OCI-LY3 (cell line): ENCODE measurements around the gene COG2.
"Not testable (repeated sequence)": the region's sequence is repeated elsewhere in the genome, so short reads cannot be mapped to it uniquely, and the experiment has no call there.

Experiments
- H2AFZ ChIP-seq: fragments of 200-600, 300-600 bp; shearing (Covaris generic); 2 replicates; pipeline ENCODE4 v1.6.0; 2014; ENCODE audit warnings: antibody characterized with exemption, low read depth, low read length
- H3K27ac ChIP-seq: fragments of 200-600, 300-600 bp; sonication (generic); 2 replicates; pipeline ENCODE4 v1.5.1; 2014; ENCODE audit warnings: mild to moderate bottlenecking, low read length, moderate library complexity, mixed read lengths
- H3K27me3 ChIP-seq: fragments of 200-600, 300-600 bp; sonication (generic); 2 replicates; pipeline ENCODE4 v1.6.1; 2014; ENCODE audit warnings: low read depth, low read length, mixed read lengths
- H3K36me3 ChIP-seq: fragments of 200-600, 300-600 bp; sonication (generic); replicated peaks from 2 replicates; pipeline ENCODE3; 2014; ENCODE audit warnings: low read depth, low read length, mixed read lengths
- H3K4me1 ChIP-seq: fragments of 300-600, 200-600 bp; sonication (generic); 2 replicates; pipeline ENCODE4 v1.6.1; 2014; ENCODE audit warnings: low read length, mixed read lengths
- H3K4me2 ChIP-seq: fragments of 200-600, 300-600 bp; sonication (generic); 2 replicates; pipeline ENCODE4 v1.6.1; 2014; ENCODE audit warnings: low read length, mixed read lengths
- H3K4me3 ChIP-seq: fragments of 300-600, 200-600 bp; sonication (generic); 2 replicates; pipeline ENCODE4 v1.5.1; 2014; ENCODE audit warnings: antibody characterized with exemption, mild to moderate bottlenecking, low read length, moderate library complexity
- H3K79me2 ChIP-seq: fragments of 300-600, 200-600 bp; shearing (Covaris generic); 2 replicates; pipeline ENCODE4 v1.6.1; 2014; ENCODE audit warnings: mild to moderate bottlenecking, low read length, mixed read lengths
- H3K9ac ChIP-seq: fragments of 300-600, 200-600 bp; shearing (Covaris generic); 2 replicates; pipeline ENCODE4 v1.6.0; 2014; ENCODE audit warnings: mild to moderate bottlenecking, low read length, moderate library complexity
- H3K9me3 ChIP-seq: fragments of 200-600, 300-600 bp; shearing (Covaris generic); 2 replicates; pipeline ENCODE4 v1.6.1; 2014; ENCODE audit warnings: low read length, mixed read lengths; ENCODE audit not compliant: insufficient read depth
- H4K20me1 ChIP-seq: fragments of 200-600, 300-600 bp; sonication (generic); 2 replicates; pipeline ENCODE4 v1.6.1; 2016; ENCODE audit warnings: low read length, mixed read lengths; ENCODE audit not compliant: insufficient read depth
- EZH2phosphoT487 ChIP-seq: fragments of 200-600 bp; shearing (Covaris generic); IDR thresholded peaks from 2 replicates; pipeline ENCODE4 v1.6.1; 2018; ENCODE audit warnings: antibody characterized with exemption, mixed run types, low read depth
- TF ChIP-seq, protein P1 (sequence below): fragments of 200-600, 300-600 bp; sonication (generic); IDR thresholded peaks from 2 replicates; pipeline ENCODE4 v1.5.1; 2014; ENCODE audit warnings: antibody characterized with exemption, low read length, low read depth

The COG2 gene

GRCh38 chr1:230647321-230647720, 5.0 kb downstream of the COG2 start:
- H3K9me3 ChIP-seq, result no peaks in the 10 kb centered on the region
- H3K4me1 ChIP-seq, result peaks cover 15% of the 10 kb centered on the region
- H3K9ac ChIP-seq, result no peak overlapping the region
- no peak overlapping the region for H3K4me3 ChIP-seq
- no peaks in the 10 kb centered on the region for H3K27me3 ChIP-seq
- H2AFZ ChIP-seq, result no peak overlapping the region
- no peak overlapping the region for H3K27ac ChIP-seq
- no peak overlapping the region for H3K4me2 ChIP-seq
- peaks cover 99% of the 10 kb centered on the region for H3K79me2 ChIP-seq
- TF ChIP-seq EZH2phosphoT487, result no peak
- TF ChIP-seq, protein P1, sequence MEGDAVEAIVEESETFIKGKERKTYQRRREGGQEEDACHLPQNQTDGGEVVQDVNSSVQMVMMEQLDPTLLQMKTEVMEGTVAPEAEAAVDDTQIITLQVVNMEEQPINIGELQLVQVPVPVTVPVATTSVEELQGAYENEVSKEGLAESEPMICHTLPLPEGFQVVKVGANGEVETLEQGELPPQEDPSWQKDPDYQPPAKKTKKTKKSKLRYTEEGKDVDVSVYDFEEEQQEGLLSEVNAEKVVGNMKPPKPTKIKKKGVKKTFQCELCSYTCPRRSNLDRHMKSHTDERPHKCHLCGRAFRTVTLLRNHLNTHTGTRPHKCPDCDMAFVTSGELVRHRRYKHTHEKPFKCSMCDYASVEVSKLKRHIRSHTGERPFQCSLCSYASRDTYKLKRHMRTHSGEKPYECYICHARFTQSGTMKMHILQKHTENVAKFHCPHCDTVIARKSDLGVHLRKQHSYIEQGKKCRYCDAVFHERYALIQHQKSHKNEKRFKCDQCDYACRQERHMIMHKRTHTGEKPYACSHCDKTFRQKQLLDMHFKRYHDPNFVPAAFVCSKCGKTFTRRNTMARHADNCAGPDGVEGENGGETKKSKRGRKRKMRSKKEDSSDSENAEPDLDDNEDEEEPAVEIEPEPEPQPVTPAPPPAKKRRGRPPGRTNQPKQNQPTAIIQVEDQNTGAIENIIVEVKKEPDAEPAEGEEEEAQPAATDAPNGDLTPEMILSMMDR, result no peak
- peaks cover 24% of the 10 kb centered on the region for H4K20me1 ChIP-seq
- H3K36me3 ChIP-seq, result peaks cover 6% of the 10 kb centered on the region

- H3K36me3 ChIP-seq, result peaks cover 11% of the 10 kb centered on the region
- no peak overlapping the region for H2AFZ ChIP-seq
- H3K4me2 ChIP-seq, result no peak overlapping the region
- peaks cover 99% of the 10 kb centered on the region for H3K79me2 ChIP-seq
- TF ChIP-seq, protein P1, result no peak
- no peak for TF ChIP-seq EZH2phosphoT487
- H3K4me1 ChIP-seq, result peaks cover 15% of the 10 kb centered on the region
- H3K4me3 ChIP-seq, result no peak overlapping the region
- no peak overlapping the region for H3K9ac ChIP-seq
- peaks cover 24% of the 10 kb centered on the region for H4K20me1 ChIP-seq
- H3K27ac ChIP-seq, result no peak overlapping the region
- no peaks in the 10 kb centered on the region for H3K9me3 ChIP-seq
- no peaks in the 10 kb centered on the region for H3K27me3 ChIP-seq
Measured at GRCh38 chr1:230648114-230648513, 5.8 kb downstream of the COG2 start.

- Histone ChIP-seq H3K36me3 (peaks cover 14% of the 10 kb centered on the region), H3K4me2 (no peak overlapping the region), H3K9ac (no peak overlapping the region), H3K79me2 (peaks cover 90% of the 10 kb centered on the region), H3K4me1 (no peaks in the 10 kb centered on the region), H3K9me3 (no peaks in the 10 kb centered on the region), H3K27ac (no peak overlapping the region), H2AFZ (no peak overlapping the region), H4K20me1 (peaks cover 15% of the 10 kb centered on the region), H3K4me3 (no peak overlapping the region), H3K27me3 (no peaks in the 10 kb centered on the region)
- TF ChIP-seq, protein P1, result no peak
- no peak for TF ChIP-seq EZH2phosphoT487
Measured at GRCh38 chr1:230650300-230650699, 8.0 kb downstream of the COG2 start.

DNA sequence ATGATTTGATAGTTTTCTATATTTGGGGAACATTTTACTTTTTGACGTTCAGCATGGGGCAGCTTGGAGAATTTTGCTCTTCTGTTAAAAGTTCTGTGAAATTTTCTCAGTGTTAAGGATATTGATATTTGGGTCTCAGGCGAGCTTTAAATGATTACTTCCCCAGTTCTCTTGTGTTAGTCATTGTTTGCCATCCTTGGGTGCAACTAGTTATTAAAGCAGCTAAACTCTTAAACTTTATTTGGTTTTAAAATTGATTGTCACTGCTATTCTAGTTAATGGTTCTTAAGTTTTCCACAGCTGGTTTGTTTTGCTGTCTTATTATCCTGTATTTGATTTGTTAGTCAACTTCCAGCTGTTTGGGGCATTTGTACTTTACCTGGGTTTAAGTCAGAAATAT, 9.0 kb downstream of the COG2 start:
- Histone ChIP-seq H3K4me3 (no peak overlapping the region), H3K36me3 (peaks cover 14% of the 10 kb centered on the region), H3K27ac (no peak overlapping the region), H3K9ac (no peak overlapping the region), H3K79me2 (peaks cover 87% of the 10 kb centered on the region), H4K20me1 (peaks cover 15% of the 10 kb centered on the region), H2AFZ (no peak overlapping the region), H3K4me2 (no peak overlapping the region), H3K9me3 (no peaks in the 10 kb centered on the region), H3K4me1 (no peaks in the 10 kb centered on the region), H3K27me3 (no peaks in the 10 kb centered on the region)
- TF ChIP-seq, protein P1, result no peak
- TF ChIP-seq EZH2phosphoT487, result no peak

DNA sequence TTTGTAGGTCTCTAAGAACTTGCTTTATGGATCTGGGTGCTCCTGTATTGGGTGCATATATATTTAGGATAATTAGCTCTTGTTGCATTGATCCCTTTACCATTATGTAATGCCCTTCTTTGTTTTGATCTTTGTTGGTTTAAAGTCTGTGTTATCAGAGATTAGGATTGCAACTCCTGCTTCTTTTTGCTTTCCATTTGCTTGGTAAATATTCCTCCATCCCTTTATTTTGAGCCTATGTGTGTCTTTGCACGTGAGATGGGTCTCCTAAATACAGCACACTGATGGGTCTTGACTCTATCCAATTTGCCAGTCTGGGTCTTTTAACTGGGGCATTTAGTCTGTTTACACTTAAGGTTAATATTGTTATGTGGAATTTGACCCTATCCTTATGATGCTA, 14.4 kb downstream of the COG2 start:
- H3K36me3 ChIP-seq, result peaks cover 25% of the 10 kb centered on the region
- H3K79me2 ChIP-seq, result peaks cover 52% of the 10 kb centered on the region
- H4K20me1 ChIP-seq, H3K4me2 ChIP-seq, H3K9ac ChIP-seq, H3K4me3 ChIP-seq, H3K27ac ChIP-seq, H2AFZ ChIP-seq, H3K4me1 ChIP-seq, H3K9me3 ChIP-seq, H3K27me3 ChIP-seq: not testable (repeated sequence)

- not testable (repeated sequence) for H3K9ac ChIP-seq, H3K4me2 ChIP-seq, H3K27ac ChIP-seq, H3K9me3 ChIP-seq, H3K4me3 ChIP-seq, H4K20me1 ChIP-seq, H2AFZ ChIP-seq, H3K4me1 ChIP-seq, H3K27me3 ChIP-seq
- peaks cover 17% of the 10 kb centered on the region for H3K36me3 ChIP-seq
- peaks cover 38% of the 10 kb centered on the region for H3K79me2 ChIP-seq
Measured at GRCh38 chr1:230658103-230658502, 15.8 kb downstream of the COG2 start.
